ENCODE results near the gene OR51L1.

Gene OR51L1

DNA sequence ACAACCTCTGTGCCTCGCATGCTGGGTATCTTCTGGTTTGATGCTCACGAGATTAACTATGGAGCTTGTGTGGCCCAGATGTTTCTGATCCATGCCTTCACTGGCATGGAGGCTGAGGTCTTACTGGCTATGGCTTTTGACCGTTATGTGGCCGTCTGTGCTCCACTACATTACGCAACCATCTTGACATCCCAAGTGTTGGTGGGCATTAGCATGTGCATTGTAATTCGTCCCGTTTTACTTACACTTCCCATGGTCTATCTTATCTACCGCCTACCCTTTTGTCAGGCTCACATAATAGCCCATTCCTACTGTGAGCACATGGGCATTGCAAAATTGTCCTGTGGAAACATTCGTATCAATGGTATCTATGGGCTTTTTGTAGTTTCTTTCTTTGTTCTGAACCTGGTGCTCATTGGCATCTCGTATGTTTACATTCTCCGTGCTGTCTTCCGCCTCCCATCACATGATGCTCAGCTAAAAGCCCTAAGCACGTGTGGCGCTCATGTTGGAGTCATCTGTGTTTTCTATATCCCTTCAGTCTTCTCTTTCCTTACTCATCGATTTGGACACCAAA, 52.2 kb downstream of the OR51L1 start:
- DNase-seq (ENCODE audit: low read depth in 2 of 2): no peak
